Trophoblast cell (in vitro differentiated cells and primary cell): ENCODE results near the gene ITGAL.
A peak's percentile ranks its signal among the peaks of the same experiment; 100 is the strongest.

Source experiments
- DNase-seq, 2 donors: peaks; one replicate each; pipeline ENCODE4 v3.0.0-alpha.2; 2016
- H2AFZ ChIP-seq: 2 replicates; pipeline ENCODE4 v1.6.1; 2013; ENCODE audit warnings: low read length, moderate library complexity, mild to moderate bottlenecking; ENCODE audit not compliant: insufficient read depth, poor library complexity
- H2AK5ac ChIP-seq: 2 replicates; pipeline ENCODE4 v1.6.1; 2013; ENCODE audit warnings: mild to moderate bottlenecking, low read length
- H2BK120ac ChIP-seq: 2 replicates; pipeline ENCODE4 v1.6.1; 2013; ENCODE audit warnings: low read length, mild to moderate bottlenecking, moderate library complexity; ENCODE audit not compliant: insufficient read depth, poor library complexity
- H2BK12ac ChIP-seq: 2 replicates; pipeline ENCODE4 v1.6.1; 2013; ENCODE audit warnings: mild to moderate bottlenecking, low read length, moderate library complexity
- H2BK5ac ChIP-seq: 2 replicates; pipeline ENCODE4 v1.6.1; 2013; ENCODE audit warnings: low read length, low read depth, moderate library complexity, mild to moderate bottlenecking; ENCODE audit not compliant: poor library complexity
- H3K14ac ChIP-seq: 2 replicates; pipeline ENCODE4 v1.6.1; 2013; ENCODE audit warnings: mild to moderate bottlenecking, low read length
- H3K18ac ChIP-seq: 2 replicates; pipeline ENCODE4 v1.6.1; 2013; ENCODE audit warnings: mild to moderate bottlenecking, low read length
- H3K23ac ChIP-seq: 2 replicates; pipeline ENCODE4 v1.6.1; 2013; ENCODE audit warnings: low read length
- H3K27ac ChIP-seq: 2 replicates; pipeline ENCODE4 v1.5.1; 2013; ENCODE audit warnings: low read depth, mild to moderate bottlenecking, inconsistent platforms, low read length, moderate library complexity
- H3K27me3 ChIP-seq: 2 replicates; pipeline ENCODE4 v1.6.1; 2013; ENCODE audit warnings: inconsistent platforms, mild to moderate bottlenecking, low read length, moderate library complexity; ENCODE audit not compliant: insufficient read depth
- H3K36me3 ChIP-seq, 2 experiments: 1 replicate in 1 of 2; 2 replicates in 1 of 2; pipeline ENCODE4 v1.6.1; 2013; ENCODE audit warnings: low read length in 2 of 2, mild to moderate bottlenecking in 2 of 2, moderate library complexity in 1 of 2; ENCODE audit not compliant: insufficient read depth in 2 of 2, control insufficient read depth in 1 of 2
- H3K4ac ChIP-seq: 2 replicates; pipeline ENCODE4 v1.6.1; 2013; ENCODE audit warnings: low read depth, mild to moderate bottlenecking, low read length, moderate library complexity
- H3K4me1 ChIP-seq, 2 experiments: 1 replicate in 1 of 2; 2 replicates in 1 of 2; pipeline ENCODE4 v1.6.1; 2013; ENCODE audit warnings: low read length in 2 of 2, mild to moderate bottlenecking in 2 of 2, moderate library complexity in 1 of 2; ENCODE audit not compliant: insufficient read depth in 2 of 2, control insufficient read depth in 1 of 2
- H3K4me2 ChIP-seq: 2 replicates; pipeline ENCODE4 v1.6.1; 2013; ENCODE audit warnings: inconsistent platforms, mild to moderate bottlenecking, low read length, moderate library complexity
- H3K4me3 ChIP-seq: 2 replicates; pipeline ENCODE4 v1.5.1; 2013; ENCODE audit warnings: mild to moderate bottlenecking, low read depth, low read length, inconsistent platforms
- H3K79me1 ChIP-seq: one replicate; pipeline ENCODE4 v1.6.1; 2013; ENCODE audit warnings: low read length
- H3K79me2 ChIP-seq: 2 replicates; pipeline ENCODE4 v1.6.1; 2013; ENCODE audit warnings: low read length, mild to moderate bottlenecking; ENCODE audit not compliant: control insufficient read depth, insufficient read depth, poor library complexity
- H3K9ac ChIP-seq: 2 replicates; pipeline ENCODE4 v1.6.1; 2013; ENCODE audit warnings: mild to moderate bottlenecking, low read length
- H3K9me3 ChIP-seq: 2 replicates; pipeline ENCODE4 v1.6.1; 2013; ENCODE audit warnings: low read depth, mild to moderate bottlenecking, control low read depth, inconsistent platforms, low read length; ENCODE audit not compliant: insufficient read depth
- H4K12ac ChIP-seq: 2 replicates; pipeline ENCODE4 v1.6.1; 2013; ENCODE audit warnings: low read depth, mild to moderate bottlenecking, low read length, moderate library complexity
- H4K8ac ChIP-seq: 2 replicates; pipeline ENCODE4 v1.6.1; 2013; ENCODE audit warnings: low read depth, mild to moderate bottlenecking, low read length, moderate library complexity
- H4K91ac ChIP-seq: one replicate; pipeline ENCODE4 v1.6.1; 2013; ENCODE audit warnings: low read depth, mild to moderate bottlenecking, low read length, moderate library complexity
- WGBS: extraction: QIAGEN DNeasy Blood & Tissue Kit; methylation state at CpG from one replicate; pipeline ENCODE4 v1.1.7; 2013; ENCODE audit warnings: missing lambda C conversion rate; ENCODE audit not compliant: insufficient read length, insufficient coverage; ENCODE audit errors: extremely low coverage; 5-methylcytosine and 5-hydroxymethylcytosine counted together

The ITGAL gene

DNA sequence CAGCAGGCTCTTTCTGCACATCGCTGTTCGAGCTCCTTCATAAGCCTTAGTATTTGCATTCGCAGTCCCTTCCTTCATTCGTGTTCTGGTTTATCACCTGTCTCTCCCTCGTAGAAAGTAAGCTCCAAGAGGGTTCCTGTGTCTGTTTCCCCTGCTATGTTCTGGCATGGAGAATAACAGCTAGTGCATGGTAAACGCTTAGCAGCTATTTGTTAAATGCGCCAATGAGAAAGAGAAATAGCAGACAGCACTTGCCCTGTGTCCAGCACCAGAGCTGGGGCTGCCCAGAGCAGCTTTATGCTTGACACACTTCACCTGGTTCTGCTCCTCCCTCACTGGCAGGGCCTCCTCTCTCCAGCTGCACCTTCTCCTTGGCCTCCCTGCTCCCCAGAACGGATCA lies 93.4 kb downstream of the ITGAL start:
- Histone ChIP-seq H3K79me2 (peaks cover 1% of the 10 kb centered on the region), H4K8ac (no peak overlapping the region), H3K23ac (no peak overlapping the region), H3K27me3 (no peaks in the 10 kb centered on the region), H2BK12ac (no peak overlapping the region), H2AFZ (no peak overlapping the region), H3K79me1 (peaks cover 2% of the 10 kb centered on the region), H4K91ac (no peak overlapping the region), H3K14ac (no peak overlapping the region), H2BK5ac (no peak overlapping the region), H3K27ac (no peak overlapping the region), H2AK5ac (no peak overlapping the region), H3K4ac (no peak overlapping the region), H3K9ac (no peak overlapping the region), H4K12ac (no peak overlapping the region), H3K4me3 (no peak overlapping the region), H3K18ac (no peak overlapping the region), H3K4me2 (no peak overlapping the region), H3K9me3 (peaks cover 2% of the 10 kb centered on the region), H2BK120ac (no peak overlapping the region), H3K36me3 (peaks cover 0 to 3% of the 10 kb centered on the region in 2 experiments), H3K4me1 (peaks cover 3% of the 10 kb centered on the region in 2 experiments)
- DNase-seq, result no peak
- no CpG with 5 or more reads among the region's 8 CpGs for WGBS

DNA sequence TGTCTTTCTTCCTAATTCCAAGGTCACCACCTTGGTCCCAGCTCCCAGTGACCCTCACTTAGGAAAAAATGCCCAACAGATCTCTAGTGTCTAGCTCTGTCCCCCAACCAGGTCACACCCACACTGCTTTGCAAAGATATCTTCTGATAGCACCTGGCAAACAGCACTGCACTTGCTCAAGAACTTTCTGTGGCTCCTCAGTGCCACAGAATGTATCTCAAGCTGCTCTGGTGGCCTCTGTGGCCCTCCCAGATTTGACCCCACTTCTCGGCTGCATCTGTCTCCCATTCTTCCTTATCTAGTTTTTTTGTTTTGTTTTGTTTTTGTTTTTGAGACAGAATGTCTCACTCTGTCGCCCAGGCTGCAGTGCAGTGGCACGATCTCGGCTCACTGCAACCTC lies 94.0 kb downstream of the ITGAL start:
- Histone ChIP-seq H3K14ac (no peak overlapping the region), H3K79me2 (peaks cover 7% of the 10 kb centered on the region), H3K27ac (no peak overlapping the region), H3K27me3 (no peaks in the 10 kb centered on the region), H3K18ac (no peak overlapping the region), H4K8ac (no peak overlapping the region), H4K12ac (no peak overlapping the region), H3K4me1 (peaks cover 5% of the 10 kb centered on the region in 2 experiments), H3K4me2 (no peak overlapping the region), H3K79me1 (peaks cover 7% of the 10 kb centered on the region), H3K9ac (no peak overlapping the region), H2BK5ac (no peak overlapping the region), H2AK5ac (no peak overlapping the region), H3K36me3 (peaks cover 0 to 3% of the 10 kb centered on the region in 2 experiments), H2BK12ac (no peak overlapping the region), H3K9me3 (peaks cover 2% of the 10 kb centered on the region), H2BK120ac (no peak overlapping the region), H3K23ac (no peak overlapping the region), H3K4me3 (no peak overlapping the region), H2AFZ (no peak overlapping the region), H4K91ac (no peak overlapping the region), H3K4ac (no peak overlapping the region)
- no peak for DNase-seq
- WGBS, result no CpG with 5 or more reads among the region's 4 CpGs

DNA sequence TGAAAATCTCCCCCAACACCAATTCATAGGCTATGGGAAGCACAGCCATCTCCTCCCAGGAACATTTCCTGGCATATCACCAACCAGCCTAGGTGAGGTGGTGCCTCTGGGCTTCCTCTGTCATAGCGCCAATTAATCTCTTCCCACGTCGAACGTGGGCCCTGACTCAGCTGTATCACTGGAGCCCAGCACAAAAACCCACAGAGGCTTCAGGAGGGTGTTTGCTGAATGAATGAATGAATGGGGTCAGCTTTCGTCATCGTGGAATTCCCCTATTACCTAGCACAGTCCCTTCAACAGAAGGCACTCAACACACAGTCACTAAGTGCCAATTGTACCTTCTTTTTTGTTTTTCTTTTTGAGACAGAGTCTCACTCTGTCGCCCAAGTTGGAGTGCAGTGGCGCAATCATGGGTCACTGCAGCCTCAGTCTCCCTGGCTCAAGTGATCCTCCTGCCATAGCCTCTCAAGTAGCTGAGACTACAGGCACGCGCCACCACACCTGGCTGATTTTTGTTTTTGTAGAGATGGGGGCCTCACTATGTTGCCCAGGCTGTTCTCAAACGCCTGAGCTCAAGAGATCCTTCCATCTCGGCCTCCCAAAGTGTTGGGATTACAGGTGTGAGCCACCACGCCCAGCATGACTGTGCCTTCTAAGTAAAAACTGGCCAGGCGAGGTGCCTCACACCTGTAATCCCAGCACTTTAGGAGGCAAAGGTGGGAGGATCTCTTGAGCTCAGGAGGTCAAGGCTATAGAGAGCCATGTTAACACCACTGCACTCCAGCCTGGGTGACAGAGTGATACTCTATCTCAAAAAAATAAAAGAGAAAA lies 94.8 kb downstream of the ITGAL start:
- no peak overlapping the region for H3K18ac ChIP-seq
- H2AK5ac ChIP-seq, result no peak overlapping the region
- H3K9me3 ChIP-seq, result peaks cover 2% of the 10 kb centered on the region
- peaks cover 9% of the 10 kb centered on the region for H3K79me2 ChIP-seq
- DNase-seq, result peak in 1 of 2 donors; percentile 19
- H3K23ac ChIP-seq, result no peak overlapping the region
- no peak overlapping the region for H4K12ac ChIP-seq
- H4K8ac ChIP-seq, result no peak overlapping the region
- H3K79me1 ChIP-seq, result peaks cover 11% of the 10 kb centered on the region
- H3K27ac ChIP-seq, result no peak overlapping the region
- no peak overlapping the region for H3K4ac ChIP-seq
- no peak overlapping the region for H2BK12ac ChIP-seq
- no peaks in the 10 kb centered on the region for H3K27me3 ChIP-seq
- peaks cover 0 to 3% of the 10 kb centered on the region in 2 experiments for H3K36me3 ChIP-seq
- H2BK5ac ChIP-seq, result no peak overlapping the region
- H2BK120ac ChIP-seq, result no peak overlapping the region
- no peak overlapping the region for H3K4me3 ChIP-seq
- H4K91ac ChIP-seq, result no peak overlapping the region
- H3K4me1 ChIP-seq, result peaks cover 7 to 8% of the 10 kb centered on the region in 2 experiments
- H3K14ac ChIP-seq, result no peak overlapping the region
- no peak overlapping the region for H3K9ac ChIP-seq
- H2AFZ ChIP-seq, result no peak overlapping the region
- WGBS, result no CpG with 5 or more reads among the region's 14 CpGs
- H3K4me2 ChIP-seq, result no peak overlapping the region

DNA sequence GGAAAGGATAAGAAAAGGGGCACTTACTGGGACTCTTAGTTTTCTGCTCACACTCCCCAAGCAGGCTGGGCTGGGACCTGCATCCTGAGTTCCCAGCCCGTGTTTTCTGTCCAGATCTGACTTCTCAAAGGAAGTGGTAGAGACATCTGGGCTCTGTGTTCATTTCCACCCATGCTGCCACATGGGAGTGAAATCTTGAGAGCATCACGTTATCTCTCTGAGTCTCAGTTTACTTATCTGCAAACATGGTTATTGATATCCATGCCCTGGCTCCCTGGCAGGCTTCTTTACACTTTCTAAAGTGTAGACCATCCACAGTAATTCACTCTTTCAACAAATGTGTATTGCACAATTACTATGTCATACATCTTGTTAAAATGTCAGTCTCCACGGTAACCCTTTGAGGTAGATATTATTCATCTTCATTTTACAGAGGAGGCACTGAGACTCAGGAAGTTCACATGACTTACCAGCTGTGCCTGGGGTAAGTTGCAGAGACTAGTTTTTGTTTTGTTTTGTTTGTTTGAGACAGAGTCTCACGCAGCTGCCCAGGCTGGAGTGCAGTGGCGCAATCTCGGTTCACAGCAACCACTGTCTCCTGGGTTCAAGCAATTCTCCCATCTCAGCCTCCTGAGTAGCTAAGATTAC lies 95.6 kb downstream of the ITGAL start:
- Histone ChIP-seq H2AK5ac (no peak overlapping the region), H4K12ac (no peak overlapping the region), H3K27ac (no peak overlapping the region), H2BK120ac (no peak overlapping the region), H3K18ac (no peak overlapping the region), H3K4ac (no peak overlapping the region), H3K36me3 (peaks cover 0 to 3% of the 10 kb centered on the region in 2 experiments), H3K79me1 (peaks cover 11% of the 10 kb centered on the region), H2AFZ (no peak overlapping the region), H3K23ac (no peak overlapping the region), H3K4me2 (no peak overlapping the region), H3K27me3 (no peaks in the 10 kb centered on the region), H2BK12ac (no peak overlapping the region), H3K4me1 (peaks cover 9 to 10% of the 10 kb centered on the region in 2 experiments), H4K91ac (no peak overlapping the region), H3K79me2 (peaks cover 9% of the 10 kb centered on the region), H3K9me3 (peaks cover 2% of the 10 kb centered on the region), H4K8ac (no peak overlapping the region), H3K4me3 (no peak overlapping the region), H3K9ac (no peak overlapping the region), H3K14ac (no peak overlapping the region), H2BK5ac (no peak overlapping the region)
- DNase-seq, result peak in 1 of 2 donors; percentile 54
- WGBS, result no CpG with 5 or more reads among the region's 6 CpGs
